Peyer's patch (tissue), 4 donors: ENCODE data around the gene PPP4R4. TPM values are rescaled to one million over a fixed set of nuclear protein-coding genes. Genes with fewer than 3 reads are reported as not detected.

ENCODE experiments used
- DNase-seq, 3 donors: peaks; one replicate each; pipeline ENCODE4 v3.0.0-alpha.2; 2017 to 2019
- H3K27ac ChIP-seq, 4 donors: fragments of 200-600 bp; sonication (generic); one replicate each; pipeline ENCODE4 v1.5.1; 2016 to 2019
- H3K27me3 ChIP-seq, 2 donors: fragments of 200-600 bp; sonication (generic); one replicate each; pipeline ENCODE4 v1.5.1; 2019
- H3K36me3 ChIP-seq, 3 donors: fragments of 200-600 bp; sonication (generic); one replicate each; pipeline ENCODE4 v1.5.1; 2016 to 2019
- H3K4me1 ChIP-seq, 4 donors: fragments of 200-600 bp; sonication (generic); one replicate each; pipeline ENCODE4 v1.5.1; 2016 to 2019
- H3K4me3 ChIP-seq, 4 donors: fragments of 200-600 bp; sonication (generic); 1 replicate in 3 of 4; 2 replicates in 1 of 4; pipeline ENCODE4 v1.5.1; 2016 to 2019; ENCODE audit warnings: mild to moderate bottlenecking in 1 of 4
- H3K9me3 ChIP-seq, 4 donors: fragments of 200-600 bp; sonication (generic); one replicate each; pipeline ENCODE4 v1.5.1; 2016 to 2019; ENCODE audit warnings: mild to moderate bottlenecking in 1 of 4
- POLR2A ChIP-seq, 2 donors: fragments of 450-650 bp; IDR thresholded peaks; one replicate each; pipeline ENCODE4 v1.5.1; 2017; ENCODE audit warnings: antibody characterized with exemption in 2 of 2, mild to moderate bottlenecking in 2 of 2, moderate library complexity in 2 of 2
- total RNA-seq, 4 donors: library from RNA; depleted of rRNA; stranded (reverse); fragments of >200 nt; gene quantifications; one replicate each; pipeline ENCODE4 v1.1.0, GENCODE V29; 2016
- TF ChIP-seq, protein P1 (sequence below), 6 experiments: fragments of 450-650 bp in 4 of 6; fragments of 200-600 bp in 2 of 6; sonication (generic) in 1 of 6; IDR thresholded peaks; one replicate each; pipeline ENCODE4 v1.5.1; 2017 to 2019; ENCODE audit warnings: antibody characterized with exemption in 6 of 6, mild to moderate bottlenecking in 3 of 6, moderate library complexity in 1 of 6

PPP4R4 gene
- total RNA-seq, 4 donors from 2014 or later: 2.5 to 5.0 TPM; not detected in 2

GRCh38 chr14:94282991-94283723, 109.0 kb downstream of the PPP4R4 start:
- no peaks in the 10 kb centered on the region for H3K27me3 ChIP-seq
- H3K4me1 ChIP-seq: no peaks in the 10 kb centered on the region
- TF ChIP-seq, protein P1, sequence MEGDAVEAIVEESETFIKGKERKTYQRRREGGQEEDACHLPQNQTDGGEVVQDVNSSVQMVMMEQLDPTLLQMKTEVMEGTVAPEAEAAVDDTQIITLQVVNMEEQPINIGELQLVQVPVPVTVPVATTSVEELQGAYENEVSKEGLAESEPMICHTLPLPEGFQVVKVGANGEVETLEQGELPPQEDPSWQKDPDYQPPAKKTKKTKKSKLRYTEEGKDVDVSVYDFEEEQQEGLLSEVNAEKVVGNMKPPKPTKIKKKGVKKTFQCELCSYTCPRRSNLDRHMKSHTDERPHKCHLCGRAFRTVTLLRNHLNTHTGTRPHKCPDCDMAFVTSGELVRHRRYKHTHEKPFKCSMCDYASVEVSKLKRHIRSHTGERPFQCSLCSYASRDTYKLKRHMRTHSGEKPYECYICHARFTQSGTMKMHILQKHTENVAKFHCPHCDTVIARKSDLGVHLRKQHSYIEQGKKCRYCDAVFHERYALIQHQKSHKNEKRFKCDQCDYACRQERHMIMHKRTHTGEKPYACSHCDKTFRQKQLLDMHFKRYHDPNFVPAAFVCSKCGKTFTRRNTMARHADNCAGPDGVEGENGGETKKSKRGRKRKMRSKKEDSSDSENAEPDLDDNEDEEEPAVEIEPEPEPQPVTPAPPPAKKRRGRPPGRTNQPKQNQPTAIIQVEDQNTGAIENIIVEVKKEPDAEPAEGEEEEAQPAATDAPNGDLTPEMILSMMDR (IDR thresholded peaks at IDR 0.05): no peak
- no peak for TF ChIP-seq POLR2A (IDR thresholded peaks at IDR 0.05)
- H3K27ac ChIP-seq: no peak overlapping the region
- no peak for DNase-seq
- H3K4me3 ChIP-seq: no peak overlapping the region
- no peaks in the 10 kb centered on the region for H3K9me3 ChIP-seq
- H3K36me3 ChIP-seq: no peaks in the 10 kb centered on the region

DNA sequence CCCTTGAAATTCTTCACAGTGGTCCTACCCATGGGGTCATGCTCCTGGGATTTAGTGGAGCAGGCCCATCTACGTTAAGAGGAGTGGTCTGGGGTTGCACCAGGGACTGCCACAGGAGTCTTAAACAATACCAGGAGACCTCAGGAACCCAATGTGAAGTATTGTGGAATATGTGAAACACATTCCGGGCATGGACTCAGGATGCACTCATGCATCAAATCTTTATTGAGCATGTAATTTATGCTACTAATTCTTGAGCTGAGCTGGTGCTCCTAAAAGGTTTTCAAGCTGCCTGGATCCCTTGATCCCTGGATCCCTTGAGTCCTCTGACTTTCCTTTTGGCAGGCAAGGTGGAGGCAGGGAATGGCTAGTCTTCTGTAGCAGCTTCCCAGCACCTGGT, 110.1 kb downstream of the PPP4R4 start:
- DNase-seq: no peak
- Histone ChIP-seq H3K36me3 (no peaks in the 10 kb centered on the region), H3K9me3 (no peaks in the 10 kb centered on the region), H3K27me3 (no peaks in the 10 kb centered on the region), H3K27ac (no peak overlapping the region), H3K4me3 (no peak overlapping the region), H3K4me1 (no peaks in the 10 kb centered on the region)
- TF ChIP-seq, protein P1 (IDR thresholded peaks at IDR 0.05): no peak
- TF ChIP-seq POLR2A (IDR thresholded peaks at IDR 0.05): no peak

- no peaks in the 10 kb centered on the region for H3K27me3 ChIP-seq
- no peak overlapping the region for H3K4me3 ChIP-seq
- no peak overlapping the region for H3K27ac ChIP-seq
- no peak for DNase-seq
- no peaks in the 10 kb centered on the region for H3K4me1 ChIP-seq
- TF ChIP-seq POLR2A (IDR thresholded peaks at IDR 0.05): no peak
- TF ChIP-seq, protein P1 (IDR thresholded peaks at IDR 0.05): no peak
- H3K36me3 ChIP-seq: no peaks in the 10 kb centered on the region
- no peaks in the 10 kb centered on the region for H3K9me3 ChIP-seq
Measured at GRCh38 chr14:94285158-94285557, 111.0 kb downstream of the PPP4R4 start.

- Histone ChIP-seq H3K27ac (no peak overlapping the region), H3K9me3 (no peaks in the 10 kb centered on the region), H3K27me3 (no peaks in the 10 kb centered on the region), H3K36me3 (no peaks in the 10 kb centered on the region), H3K4me1 (no peaks in the 10 kb centered on the region), H3K4me3 (peak overlapping the region in 1 of 4 donors; percentile 8)
- TF ChIP-seq, protein P1 (IDR thresholded peaks at IDR 0.05): no peak
- TF ChIP-seq POLR2A (IDR thresholded peaks at IDR 0.05): no peak
- DNase-seq: no peak
Measured at GRCh38 chr14:94288610-94289465, 114.7 kb downstream of the PPP4R4 start.

DNA sequence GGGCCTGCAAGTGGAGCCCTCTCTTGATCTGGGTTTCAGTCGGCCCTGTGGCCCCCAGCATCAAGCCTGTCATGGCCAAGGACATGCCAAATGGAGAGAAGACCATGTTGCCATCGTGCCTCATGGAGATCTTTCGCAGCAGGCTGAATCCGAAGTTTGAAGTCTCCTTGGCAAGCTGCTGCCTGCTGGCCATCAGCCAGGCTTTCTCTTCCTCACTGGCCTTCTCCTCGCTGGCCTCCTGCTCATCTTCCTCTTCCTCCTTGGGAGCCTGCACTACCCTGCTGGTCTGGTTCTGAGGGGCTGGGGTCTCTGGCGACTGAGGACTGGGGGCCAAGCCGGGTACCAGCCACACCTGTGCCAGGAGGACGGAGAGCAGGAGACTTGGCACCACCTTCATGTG, 116.1 kb downstream of the PPP4R4 start:
- no peaks in the 10 kb centered on the region for H3K9me3 ChIP-seq
- no peak overlapping the region for H3K4me3 ChIP-seq
- H3K4me1 ChIP-seq: no peaks in the 10 kb centered on the region
- no peak for DNase-seq
- H3K27me3 ChIP-seq: no peaks in the 10 kb centered on the region
- no peaks in the 10 kb centered on the region for H3K36me3 ChIP-seq
- H3K27ac ChIP-seq: no peak overlapping the region
- TF ChIP-seq POLR2A (IDR thresholded peaks at IDR 0.05): no peak
- TF ChIP-seq, protein P1 (IDR thresholded peaks at IDR 0.05): no peak
